MM.1S (cell line): ENCODE measurements around the gene AGAP1.

Experiments used
- EZH2 ChIP-seq: fragments of 300-600 bp; sonication (generic); optimal IDR thresholded peaks from 2 replicates; pipeline ENCODE3; 2017; ENCODE audit warnings: low read depth, mild to moderate bottlenecking, antibody characterized with exemption, low read length, mixed read lengths
- TF ChIP-seq, protein P1 (sequence below): fragments of 300-600 bp; sonication (generic); IDR thresholded peaks from 2 replicates; pipeline ENCODE4 v1.5.1; 2016; ENCODE audit warnings: antibody characterized with exemption, low read length, mixed read lengths

DNA sequence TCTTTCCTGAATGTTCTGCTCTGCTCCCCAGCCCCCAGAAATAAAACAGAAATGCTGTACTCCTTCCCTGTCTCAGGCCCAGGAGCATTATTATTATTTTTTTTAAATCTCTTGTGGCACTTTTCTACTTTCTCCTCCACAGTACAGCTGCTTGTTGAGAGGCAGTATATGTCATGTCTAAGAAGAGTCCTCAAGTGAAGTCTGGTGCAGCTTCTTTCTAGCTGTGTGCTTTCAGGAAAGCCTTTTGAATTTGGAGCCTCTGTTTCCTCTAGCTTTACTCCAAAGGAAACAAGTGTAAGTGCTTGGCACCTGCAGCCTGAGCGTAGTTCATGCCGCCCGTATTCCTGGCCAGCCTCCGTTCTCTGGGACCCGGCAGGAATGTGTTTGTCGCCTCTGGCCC is 22.4 kb downstream of the AGAP1 start:
- TF ChIP-seq, protein P1, sequence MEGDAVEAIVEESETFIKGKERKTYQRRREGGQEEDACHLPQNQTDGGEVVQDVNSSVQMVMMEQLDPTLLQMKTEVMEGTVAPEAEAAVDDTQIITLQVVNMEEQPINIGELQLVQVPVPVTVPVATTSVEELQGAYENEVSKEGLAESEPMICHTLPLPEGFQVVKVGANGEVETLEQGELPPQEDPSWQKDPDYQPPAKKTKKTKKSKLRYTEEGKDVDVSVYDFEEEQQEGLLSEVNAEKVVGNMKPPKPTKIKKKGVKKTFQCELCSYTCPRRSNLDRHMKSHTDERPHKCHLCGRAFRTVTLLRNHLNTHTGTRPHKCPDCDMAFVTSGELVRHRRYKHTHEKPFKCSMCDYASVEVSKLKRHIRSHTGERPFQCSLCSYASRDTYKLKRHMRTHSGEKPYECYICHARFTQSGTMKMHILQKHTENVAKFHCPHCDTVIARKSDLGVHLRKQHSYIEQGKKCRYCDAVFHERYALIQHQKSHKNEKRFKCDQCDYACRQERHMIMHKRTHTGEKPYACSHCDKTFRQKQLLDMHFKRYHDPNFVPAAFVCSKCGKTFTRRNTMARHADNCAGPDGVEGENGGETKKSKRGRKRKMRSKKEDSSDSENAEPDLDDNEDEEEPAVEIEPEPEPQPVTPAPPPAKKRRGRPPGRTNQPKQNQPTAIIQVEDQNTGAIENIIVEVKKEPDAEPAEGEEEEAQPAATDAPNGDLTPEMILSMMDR = no peak
- TF ChIP-seq EZH2 = no peak
